Stimulated activated CD4-positive, alpha-beta T cell treated with anti-CD3 and anti-CD28 coated beads, Interleukin-4, amount 100 ng/mL, for 48 hours (primary cell): ENCODE data around the gene SFRP5.

Experiments used
- DNase-seq, 2 donors: peaks; one replicate each; pipeline ENCODE4 v3.0.0-alpha.2; 2020; ENCODE audit warnings: low read depth in 2 of 2

Gene SFRP5

DNA sequence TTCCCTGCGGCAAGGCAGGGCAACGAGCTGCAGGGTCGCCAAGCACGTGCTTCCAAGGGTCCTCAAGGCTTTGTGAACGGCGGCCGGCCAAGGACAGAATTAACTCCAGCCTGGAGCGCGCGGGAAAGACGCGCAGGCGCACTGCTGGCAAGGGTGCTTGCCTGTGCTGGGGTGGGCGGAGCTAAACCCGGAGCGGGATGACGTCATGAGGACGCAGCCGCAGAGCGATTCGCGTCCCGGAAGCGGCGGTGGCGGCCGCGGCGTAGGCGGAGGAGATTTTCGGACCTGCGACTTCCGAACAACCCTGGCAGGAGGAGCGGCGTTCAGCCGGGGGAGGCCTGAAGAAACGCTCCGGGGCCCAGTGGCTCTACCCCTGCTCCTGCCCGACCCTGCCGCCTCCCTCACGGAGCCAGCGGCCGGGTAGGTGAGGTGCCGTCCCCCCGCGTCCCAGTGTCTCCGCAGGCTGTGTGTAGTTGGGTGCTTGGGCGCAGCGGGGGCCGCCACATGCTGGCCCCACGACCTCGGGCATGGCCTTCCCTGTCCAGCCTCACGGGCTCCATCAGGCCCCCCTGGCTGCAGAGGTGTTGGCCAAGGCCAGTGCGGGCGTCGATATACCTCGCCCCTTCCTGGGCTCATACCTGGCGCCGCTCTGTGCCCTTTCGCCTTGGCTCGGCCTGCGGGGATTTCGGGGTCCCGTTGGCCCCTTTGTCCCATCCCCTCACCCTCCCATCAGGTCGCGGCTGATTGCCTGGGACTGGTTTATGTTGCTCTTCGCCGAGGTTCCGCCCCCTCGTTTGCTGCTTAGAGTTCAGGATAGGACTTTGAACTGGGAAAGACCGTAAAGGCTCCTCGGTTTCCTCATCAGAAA is 34.7 kb downstream of the SFRP5 start, which contains the start of gene ZFYVE27:
TSS of gene ZFYVE27 (plus strand) at position 227 of the 868 bp plus-strand sequence. CDS start 1,350 bp downstream, outside the sequence.
- DNase-seq: peak; percentile 97

DNA sequence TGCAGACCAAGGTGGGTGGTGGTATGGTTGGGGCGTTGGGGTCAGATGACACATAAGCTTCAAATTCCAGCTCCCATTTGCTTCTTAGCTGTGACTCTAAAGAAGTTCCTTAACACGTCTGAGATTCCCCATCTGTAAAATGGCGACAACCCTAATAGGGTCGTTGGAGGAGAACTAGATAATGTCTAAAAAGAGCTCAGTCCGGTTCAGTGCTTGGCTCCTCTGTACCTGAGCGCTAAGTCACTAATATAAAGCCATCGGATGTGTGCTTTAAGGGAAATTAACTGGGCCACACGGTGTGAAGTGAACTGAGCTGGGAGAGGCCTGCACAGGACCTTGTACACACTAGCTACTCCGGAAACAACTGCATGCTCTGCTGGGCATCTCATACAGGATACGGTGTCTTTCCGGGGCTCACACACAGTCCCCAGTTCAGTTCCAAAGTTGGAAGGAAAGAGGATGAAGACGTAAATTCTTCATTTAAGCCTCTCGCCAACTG is 35.3 kb downstream of the SFRP5 start:
- no peak for DNase-seq

DNA sequence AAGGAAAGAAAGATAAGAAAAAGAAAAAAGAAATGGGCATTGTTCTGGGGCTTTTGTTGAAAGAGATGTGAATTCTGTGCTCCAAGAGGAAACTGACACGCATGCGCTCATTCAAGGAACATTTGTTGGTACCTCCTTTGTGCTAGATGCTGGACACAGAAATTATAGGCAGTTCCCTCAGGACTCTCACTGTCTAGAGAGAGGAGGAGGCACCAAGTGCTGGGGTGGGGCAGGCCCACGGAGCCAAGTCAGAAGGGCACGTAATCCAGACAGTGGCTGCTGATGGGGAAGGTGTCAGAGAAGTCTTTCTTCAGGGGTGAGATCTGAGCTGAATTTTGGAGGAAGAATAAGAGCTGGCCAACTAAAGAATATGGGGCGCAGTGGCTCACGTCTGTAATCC is 37.8 kb downstream of the SFRP5 start:
- no peak for DNase-seq

DNA sequence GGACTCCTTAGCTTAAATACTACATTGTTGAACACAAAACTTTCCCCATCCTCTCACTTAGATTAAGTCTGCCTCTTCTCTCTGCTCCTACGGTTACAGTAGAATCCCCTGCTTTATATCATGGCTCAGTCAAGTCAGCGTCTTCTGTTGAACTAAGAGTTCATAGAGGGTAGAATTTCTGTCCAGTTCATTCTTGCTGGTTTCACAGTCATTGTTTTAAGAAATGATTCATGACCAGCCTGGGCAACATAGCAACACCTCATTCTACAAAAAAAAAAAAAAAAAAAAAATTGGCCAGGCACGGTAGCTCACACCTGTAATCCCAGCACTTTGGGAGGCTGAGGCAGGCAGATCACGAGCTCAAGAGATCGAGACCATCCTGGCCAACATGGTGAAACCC is 38.5 kb downstream of the SFRP5 start:
- DNase-seq: no peak

DNA sequence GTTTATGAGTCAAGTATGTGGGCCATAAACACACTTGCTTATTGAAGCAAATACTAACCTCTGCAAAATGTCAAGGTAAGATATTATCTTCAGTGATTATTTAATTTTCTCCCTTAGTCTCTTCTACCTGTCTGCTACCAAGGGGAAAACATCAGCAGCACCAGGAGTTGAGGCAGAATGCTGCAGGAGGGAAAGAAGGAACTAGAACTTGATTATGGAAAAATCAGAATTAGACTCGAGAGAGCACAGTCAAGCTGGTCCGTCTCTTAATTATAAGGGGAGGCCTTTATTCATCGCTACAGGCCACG is 39.8 kb downstream of the SFRP5 start:
- no peak for DNase-seq

DNA sequence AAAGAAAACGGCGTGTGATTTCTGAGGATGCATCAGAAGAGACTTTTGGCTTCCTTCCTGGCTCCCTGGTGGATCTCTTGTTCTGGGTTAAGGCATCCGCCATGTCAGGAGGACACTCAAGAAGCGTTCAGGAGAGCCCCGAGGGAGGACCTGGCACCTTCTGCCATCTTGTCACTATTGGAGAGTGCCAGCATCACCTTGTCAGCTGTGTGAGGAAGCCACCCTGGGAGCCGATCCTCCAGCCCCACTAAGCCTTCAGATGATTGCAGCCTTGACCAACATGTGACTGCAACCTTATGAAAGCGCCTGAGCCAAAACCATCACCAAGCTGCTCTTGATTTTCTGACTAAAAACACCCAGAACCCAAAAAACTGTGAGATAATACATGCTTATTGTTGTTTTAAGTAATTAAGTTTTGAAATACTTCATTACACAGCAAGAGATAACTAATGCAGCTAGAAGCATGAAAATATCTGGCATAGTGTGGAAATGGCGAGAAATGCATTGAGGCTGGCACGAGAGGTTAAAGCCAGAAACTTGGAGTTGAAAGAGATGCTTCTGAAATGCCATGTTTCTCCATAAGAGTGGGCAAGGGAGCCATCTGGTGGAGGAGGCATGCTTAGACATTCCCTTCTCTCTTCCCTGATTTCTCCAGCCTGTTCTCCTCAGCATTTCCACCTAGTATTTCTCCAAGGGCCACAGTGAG is 40.3 kb downstream of the SFRP5 start:
- DNase-seq: peak in 1 of 2 donors; percentile 42

DNA sequence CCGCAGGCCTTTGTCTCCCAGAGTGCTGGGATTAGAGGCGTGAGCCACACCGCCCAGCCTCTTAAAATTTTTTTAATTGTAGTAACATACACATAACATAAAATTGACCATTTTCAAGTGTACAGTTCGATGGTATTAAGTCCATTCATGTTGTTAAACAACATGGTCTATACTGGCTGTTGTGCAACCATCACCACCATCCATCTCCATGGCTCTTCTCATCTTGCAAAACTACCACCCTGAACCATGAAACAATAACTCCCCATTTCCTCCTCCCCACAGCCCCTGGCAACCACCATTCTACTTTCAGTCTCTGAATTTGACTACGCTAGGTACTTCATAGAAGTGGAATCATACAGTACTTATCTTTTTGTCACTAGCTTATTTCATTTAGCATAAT is 42.8 kb downstream of the SFRP5 start:
- DNase-seq: no peak

DNA sequence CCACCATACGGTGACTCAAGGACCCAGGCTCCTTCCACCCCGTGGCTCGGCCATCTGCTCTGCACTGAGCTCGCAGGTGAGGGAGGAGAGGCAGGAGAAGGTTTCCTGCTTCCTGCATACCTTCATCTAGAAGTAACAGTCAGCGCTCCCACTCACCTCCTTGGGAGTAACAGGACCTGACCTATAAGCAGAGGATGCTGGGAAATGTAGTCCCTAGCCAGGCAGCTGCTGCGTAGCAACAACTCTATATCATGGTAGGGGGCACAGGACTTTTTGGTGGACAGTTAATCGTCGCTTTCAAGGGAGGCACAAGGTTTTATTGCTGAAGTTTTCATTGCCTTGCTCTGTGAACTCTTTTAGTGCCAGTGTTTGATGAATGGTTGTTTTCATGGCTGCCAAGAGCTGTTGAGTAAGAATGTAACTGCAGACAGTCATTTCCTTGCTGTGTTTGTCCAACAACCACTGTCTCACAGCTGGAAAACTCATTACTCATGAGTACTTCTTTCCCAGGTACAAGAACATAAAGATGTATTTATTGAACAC is 45.1 kb downstream of the SFRP5 start:
- no peak for DNase-seq

DNA sequence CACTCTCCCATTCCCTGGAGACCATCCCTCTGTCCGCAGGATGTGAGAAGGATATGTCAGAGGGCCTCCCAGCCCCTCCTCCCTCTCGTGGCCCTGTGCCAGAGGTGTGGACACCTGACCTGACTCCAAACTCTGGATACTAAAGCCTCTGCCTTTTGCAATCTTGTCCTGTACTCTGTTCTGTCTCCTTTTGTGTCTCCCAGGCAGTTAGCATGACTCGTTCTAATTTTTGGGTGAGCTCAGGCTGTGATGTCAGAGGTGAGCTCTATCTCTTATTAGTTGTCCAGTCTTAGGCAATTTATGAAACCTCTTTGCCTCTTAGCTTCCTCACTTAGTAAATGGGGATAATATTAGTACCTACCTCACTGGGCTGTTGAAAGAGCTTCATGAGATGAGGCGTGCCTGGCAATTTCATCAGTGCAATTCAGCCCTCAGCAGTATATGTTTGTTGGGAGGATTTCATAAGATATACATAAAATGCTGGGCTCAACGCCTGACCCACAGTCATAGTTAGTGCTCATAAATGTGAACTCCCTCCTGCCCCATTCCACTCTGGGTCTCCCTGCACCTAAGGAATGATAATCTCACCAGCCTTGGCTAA is 47.4 kb downstream of the SFRP5 start:
- DNase-seq: no peak

DNA sequence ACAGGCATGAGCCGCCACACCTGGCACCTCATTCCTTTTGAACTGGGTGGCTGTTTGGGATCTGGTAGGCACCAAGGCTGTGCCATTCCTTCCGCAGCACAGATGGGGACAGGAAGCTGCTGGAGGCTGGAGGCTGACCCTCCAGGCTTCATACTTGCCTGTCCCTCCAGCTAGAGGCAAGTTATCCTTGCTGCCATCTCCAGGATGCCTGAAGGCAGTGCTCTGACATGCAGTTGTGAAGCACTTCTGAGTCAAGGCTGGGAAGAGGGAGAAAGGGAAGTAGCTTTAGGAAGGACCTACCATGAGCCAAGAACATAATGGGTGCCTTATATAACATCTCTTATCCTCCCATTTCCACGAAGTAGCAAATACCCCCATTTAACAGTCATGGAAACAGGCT is 48.8 kb downstream of the SFRP5 start:
- no peak for DNase-seq

DNA sequence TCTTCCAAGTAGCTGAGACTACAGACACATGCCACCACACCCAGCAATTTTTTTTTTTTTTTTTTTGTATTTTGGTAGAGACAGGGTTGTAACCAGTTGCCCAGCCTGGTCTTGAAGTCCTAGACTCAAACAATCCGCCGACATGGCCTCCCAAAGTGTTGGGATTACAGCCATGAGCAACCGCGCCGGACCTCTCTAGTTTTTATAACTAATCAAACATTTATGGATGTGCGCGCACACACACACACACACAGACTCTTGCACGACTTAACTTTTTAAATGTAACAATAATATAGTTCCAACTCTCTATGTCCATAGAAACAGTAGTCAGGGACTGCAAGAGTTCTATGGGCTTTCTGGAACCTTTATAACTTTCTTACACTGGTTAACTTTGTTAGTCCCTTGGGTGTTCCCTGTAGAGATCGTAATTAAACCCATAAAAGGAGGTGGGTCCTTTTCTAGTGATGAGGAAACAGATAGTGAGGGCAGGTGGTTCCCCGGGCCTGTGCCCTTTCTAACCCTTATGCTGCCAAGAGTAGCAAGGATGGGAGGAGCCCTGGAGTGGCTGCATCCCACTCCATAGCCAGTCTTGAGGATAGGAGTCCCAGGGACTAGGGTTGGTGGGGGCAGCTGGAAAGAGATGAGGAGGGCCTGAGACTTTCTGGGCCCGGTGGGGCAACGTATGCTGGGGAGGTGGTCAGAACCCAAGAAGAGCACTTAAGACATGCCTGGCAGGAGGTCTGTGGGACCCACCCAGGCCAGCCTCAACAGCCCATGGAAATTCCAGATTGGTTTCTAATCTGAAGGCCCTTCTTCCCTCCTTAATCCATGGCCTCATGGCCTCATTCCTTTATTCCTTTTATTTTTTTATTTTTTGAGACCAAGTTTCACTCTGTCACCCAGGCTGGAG is 49.7 kb downstream of the SFRP5 start:
- DNase-seq: no peak

DNA sequence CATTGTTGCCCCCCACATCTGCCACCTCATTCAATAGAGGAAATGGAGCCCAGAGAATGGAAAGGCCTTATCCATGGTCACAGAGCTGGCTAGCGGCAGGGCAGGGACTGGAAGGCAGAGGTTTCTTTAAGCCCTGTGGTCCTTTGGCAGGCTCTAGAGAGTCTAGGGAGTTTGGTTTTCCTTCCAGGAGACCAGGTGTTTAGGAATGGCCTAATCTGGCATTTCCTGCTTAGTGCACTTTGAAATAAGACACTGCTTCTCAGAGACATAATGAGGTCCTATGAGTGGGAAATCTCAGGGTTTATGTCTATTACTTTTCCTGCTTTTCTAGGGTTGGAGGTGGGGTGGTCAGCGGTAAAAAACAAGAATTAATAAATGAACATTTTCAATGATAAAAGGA is 52.2 kb downstream of the SFRP5 start:
- DNase-seq: no peak

DNA sequence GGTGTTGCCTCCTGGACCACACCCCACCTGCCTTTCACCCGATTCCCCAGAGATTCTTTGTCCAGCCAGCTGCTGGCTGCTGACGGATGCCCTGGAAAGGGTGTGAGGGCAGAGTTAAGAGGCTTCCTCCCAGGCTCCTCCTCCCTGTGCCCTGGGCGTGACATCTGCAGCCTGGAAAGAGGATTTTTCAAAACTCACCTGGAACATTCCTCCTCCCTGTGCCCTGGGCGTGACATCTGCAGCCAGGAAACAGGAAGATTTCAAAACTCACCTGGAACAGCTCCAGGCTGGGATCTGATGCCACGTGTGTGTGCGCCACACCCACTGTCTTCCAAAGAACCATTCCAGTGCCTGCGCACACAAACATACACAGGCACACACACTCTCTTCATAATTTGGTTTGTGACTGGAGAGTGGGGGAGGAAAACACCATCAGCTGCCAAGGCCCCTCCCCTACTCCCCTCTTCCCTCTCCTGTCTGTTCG is 53.1 kb downstream of the SFRP5 start:
- no peak for DNase-seq

DNA sequence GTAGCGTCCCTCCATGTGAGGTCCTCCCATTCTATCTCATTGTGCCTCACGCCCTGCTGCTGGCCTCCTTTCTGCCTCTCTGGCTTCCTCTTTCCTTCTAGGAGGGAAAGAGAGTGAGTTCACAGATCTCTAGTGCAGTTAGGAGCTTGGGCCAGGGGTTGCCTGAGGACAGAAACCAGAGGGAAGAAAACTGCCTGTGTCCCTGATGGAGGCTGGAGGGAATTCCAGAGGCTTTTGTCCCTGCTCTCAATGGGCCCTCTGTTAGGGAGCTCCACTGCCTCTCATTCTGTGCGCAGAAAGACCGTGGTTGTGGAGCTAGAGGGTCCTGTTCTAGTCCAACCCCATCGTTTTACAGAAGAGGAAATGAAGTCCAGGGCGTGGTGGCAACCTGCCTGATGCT is 53.6 kb downstream of the SFRP5 start:
- DNase-seq: no peak

DNA sequence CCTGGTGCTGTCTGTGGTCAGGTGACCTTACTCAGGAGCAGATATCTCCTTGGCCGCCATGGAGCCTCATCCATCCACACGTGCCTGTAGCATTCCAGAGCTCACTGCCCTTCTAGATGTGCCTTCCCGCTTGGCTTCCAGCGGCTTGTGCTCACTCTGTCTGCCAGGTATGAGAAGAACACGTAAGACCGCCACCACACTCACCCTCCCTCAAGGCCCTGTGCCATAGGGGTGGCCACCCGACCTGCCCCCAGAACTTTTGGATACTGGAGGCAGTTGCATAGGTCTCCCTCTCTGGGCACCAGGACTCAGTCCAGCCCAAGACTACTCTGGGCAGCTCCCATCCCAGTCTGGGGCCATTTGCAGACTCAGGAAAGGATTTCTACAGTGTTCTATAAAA is 54.2 kb downstream of the SFRP5 start:
- DNase-seq: no peak
